Stimulated activated naive B cell treated with anti-CD40 and anti-IgM and Interleukin-4, amounts not matched to agents 10 μg/mL and 1 μg/mL and 100 μg/mL, for 72 hours (primary cell): Measurements from ENCODE around the gene FBXO41.

Source experiments
- ATAC-seq, 2 donors: fragments of 150-1000 bp; cut with Tn5 transposase; replicated peaks; 2 replicates each; pipeline ENCODE4 v1.10.0; 2021; ENCODE audit warnings: moderate library complexity in 1 of 2
- DNase-seq: peaks from one replicate; pipeline ENCODE4 v3.0.0; 2021
- H3K27ac Mint-ChIP-seq: one replicate; pipeline ENCODE4 v1.8.0; 2022; ENCODE audit warnings: mild to moderate bottlenecking, mixed read lengths
- H3K27me3 Mint-ChIP-seq, 2 donors: one replicate each; pipeline ENCODE4 v1.8.0; 2022; ENCODE audit warnings: mixed read lengths in 2 of 2
- H3K36me3 Mint-ChIP-seq, 2 donors: one replicate each; pipeline ENCODE4 v1.8.0; 2022; ENCODE audit warnings: mixed read lengths in 2 of 2, mild to moderate bottlenecking in 1 of 2
- H3K4me1 Mint-ChIP-seq, 2 donors: one replicate each; pipeline ENCODE4 v1.8.0; 2022; ENCODE audit warnings: mixed read lengths in 2 of 2, mild to moderate bottlenecking in 1 of 2
- H3K4me3 Mint-ChIP-seq, 2 donors: one replicate each; pipeline ENCODE4 v1.8.0; 2022; ENCODE audit warnings: mild to moderate bottlenecking in 2 of 2, mixed read lengths in 2 of 2, moderate library complexity in 1 of 2
- H3K9me3 Mint-ChIP-seq, 2 donors: one replicate each; pipeline ENCODE4 v1.8.0; 2022; ENCODE audit warnings: mixed read lengths in 2 of 2, mild to moderate bottlenecking in 1 of 2

The FBXO41 gene

GRCh38 chr2:73252238-73253027 is 31.8 kb downstream of the FBXO41 start:
- no peaks in the 10 kb centered on the region for H3K9me3 Mint-ChIP-seq
- peaks cover 2 to 12% of the 10 kb centered on the region in 2 donors for H3K4me1 Mint-ChIP-seq
- H3K27me3 Mint-ChIP-seq, result no peaks in the 10 kb centered on the region
- H3K4me3 Mint-ChIP-seq, result no peak overlapping the region
- ATAC-seq, result no peak
- no peak for DNase-seq
- peaks cover 25 to 65% of the 10 kb centered on the region in 2 donors for H3K36me3 Mint-ChIP-seq
- peak overlapping the region; percentile 20 for H3K27ac Mint-ChIP-seq

- H3K9me3 Mint-ChIP-seq, result no peaks in the 10 kb centered on the region
- no peak for DNase-seq
- peaks cover 32 to 71% of the 10 kb centered on the region in 2 donors for H3K36me3 Mint-ChIP-seq
- peak overlapping the region; percentile 17 for H3K27ac Mint-ChIP-seq
- H3K4me1 Mint-ChIP-seq, result peaks cover 1 to 12% of the 10 kb centered on the region in 2 donors
- no peak overlapping the region for H3K4me3 Mint-ChIP-seq
- no peak for ATAC-seq
- no peaks in the 10 kb centered on the region for H3K27me3 Mint-ChIP-seq
Observed at GRCh38 chr2:73250872-73251846, 33.1 kb downstream of the FBXO41 start.

GRCh38 chr2:73249636-73250035 is 34.6 kb downstream of the FBXO41 start:
- H3K4me3 Mint-ChIP-seq, result no peak overlapping the region
- peaks cover 0 to 6% of the 10 kb centered on the region in 2 donors for H3K4me1 Mint-ChIP-seq
- no peaks in the 10 kb centered on the region for H3K9me3 Mint-ChIP-seq
- no peak for ATAC-seq
- H3K27me3 Mint-ChIP-seq, result no peaks in the 10 kb centered on the region
- DNase-seq, result no peak
- peaks cover 34 to 71% of the 10 kb centered on the region in 2 donors for H3K36me3 Mint-ChIP-seq
- H3K27ac Mint-ChIP-seq, result peak overlapping the region; percentile 27

GRCh38 chr2:73246850-73247249 is 37.4 kb downstream of the FBXO41 start:
- no peaks in the 10 kb centered on the region for H3K27me3 Mint-ChIP-seq
- no peaks in the 10 kb centered on the region for H3K9me3 Mint-ChIP-seq
- ATAC-seq, result no peak
- H3K27ac Mint-ChIP-seq, result no peak overlapping the region
- DNase-seq, result no peak
- H3K4me3 Mint-ChIP-seq, result no peak overlapping the region
- H3K4me1 Mint-ChIP-seq, result peaks cover 1 to 6% of the 10 kb centered on the region in 2 donors
- H3K36me3 Mint-ChIP-seq, result peaks cover 33 to 57% of the 10 kb centered on the region in 2 donors

GRCh38 chr2:73244580-73244979 is 39.7 kb downstream of the FBXO41 start:
- no peaks in the 10 kb centered on the region for H3K27me3 Mint-ChIP-seq
- peaks cover 24 to 40% of the 10 kb centered on the region in 2 donors for H3K36me3 Mint-ChIP-seq
- peaks cover 1 to 4% of the 10 kb centered on the region in 2 donors for H3K4me1 Mint-ChIP-seq
- peak overlapping the region; percentile 5 for H3K27ac Mint-ChIP-seq
- no peaks in the 10 kb centered on the region for H3K9me3 Mint-ChIP-seq
- H3K4me3 Mint-ChIP-seq, result no peak overlapping the region
- ATAC-seq (no peak), DNase-seq (no peak)

GRCh38 chr2:73243884-73244570 is 40.3 kb downstream of the FBXO41 start:
- no peak overlapping the region for H3K4me3 Mint-ChIP-seq
- H3K27me3 Mint-ChIP-seq, result no peaks in the 10 kb centered on the region
- DNase-seq, result no peak
- peaks cover 0 to 1% of the 10 kb centered on the region in 2 donors for H3K4me1 Mint-ChIP-seq
- peaks cover 20 to 36% of the 10 kb centered on the region in 2 donors for H3K36me3 Mint-ChIP-seq
- H3K9me3 Mint-ChIP-seq, result no peaks in the 10 kb centered on the region
- H3K27ac Mint-ChIP-seq, result peak overlapping the region; percentile 5
- no peak for ATAC-seq

GRCh38 chr2:73239776-73240175 is 44.5 kb downstream of the FBXO41 start:
- no peak for ATAC-seq
- Mint-ChIP-seq H3K27me3 (no peaks in the 10 kb centered on the region), H3K36me3 (peaks cover 18 to 28% of the 10 kb centered on the region in 2 donors), H3K9me3 (no peaks in the 10 kb centered on the region), H3K27ac (no peak overlapping the region), H3K4me3 (no peak overlapping the region), H3K4me1 (peaks cover 24 to 36% of the 10 kb centered on the region in 2 donors)
- no peak for DNase-seq

GRCh38 chr2:73238976-73239375 is 45.3 kb downstream of the FBXO41 start:
- H3K36me3 Mint-ChIP-seq, result peaks cover 16 to 24% of the 10 kb centered on the region in 2 donors
- no peaks in the 10 kb centered on the region for H3K27me3 Mint-ChIP-seq
- no peak for ATAC-seq
- no peak overlapping the region for H3K27ac Mint-ChIP-seq
- H3K4me3 Mint-ChIP-seq, result no peak overlapping the region
- no peak for DNase-seq
- H3K9me3 Mint-ChIP-seq, result no peaks in the 10 kb centered on the region
- H3K4me1 Mint-ChIP-seq, result peaks cover 23 to 39% of the 10 kb centered on the region in 2 donors

- Mint-ChIP-seq H3K4me3 (no peak overlapping the region), H3K9me3 (no peaks in the 10 kb centered on the region), H3K4me1 (peaks cover 23 to 39% of the 10 kb centered on the region in 2 donors), H3K27ac (no peak overlapping the region), H3K36me3 (peaks cover 15 to 23% of the 10 kb centered on the region in 2 donors), H3K27me3 (no peaks in the 10 kb centered on the region)
- no peak for DNase-seq
- no peak for ATAC-seq
Observed at GRCh38 chr2:73238149-73238548, 46.1 kb downstream of the FBXO41 start.

- peak overlapping the region; percentile 7 for H3K27ac Mint-ChIP-seq
- peak overlapping the region; percentile 0 to 3 for H3K4me3 Mint-ChIP-seq
- DNase-seq, result no peak
- no peaks in the 10 kb centered on the region for H3K27me3 Mint-ChIP-seq
- H3K4me1 Mint-ChIP-seq, result peaks cover 26 to 45% of the 10 kb centered on the region in 2 donors
- H3K9me3 Mint-ChIP-seq, result no peaks in the 10 kb centered on the region
- H3K36me3 Mint-ChIP-seq, result peaks cover 15 to 23% of the 10 kb centered on the region in 2 donors
- ATAC-seq, result no peak
Observed at GRCh38 chr2:73237168-73237567, 47.1 kb downstream of the FBXO41 start.

GRCh38 chr2:73235315-73236028 is 48.8 kb downstream of the FBXO41 start:
- peak overlapping the region; percentile 98 for H3K27ac Mint-ChIP-seq

GRCh38 chr2:73233932-73234832 is 50.1 kb downstream of the FBXO41 start, which contains the start of gene CCT7:
CCT7 (plus strand) TSS chr2:73234308; CDS start chr2:73234379, 71 bp downstream.
- Mint-ChIP-seq H3K36me3 (peaks cover 17 to 29% of the 10 kb centered on the region in 2 donors), H3K27me3 (no peaks in the 10 kb centered on the region), H3K4me3 (peak within 1 kb of the TSS; percentile 94 to 95), H3K9me3 (no peaks in the 10 kb centered on the region), H3K4me1 (peaks cover 26 to 45% of the 10 kb centered on the region in 2 donors), H3K27ac (peak within 1 kb of the TSS; percentile 98)
- peak; percentile 86 for DNase-seq
- peak; percentile 76 to 78 for ATAC-seq

More at GRCh38 chr2:73235315-73236028, 48.8 kb downstream of the FBXO41 start:
- peaks cover 15 to 23% of the 10 kb centered on the region in 2 donors for H3K36me3 Mint-ChIP-seq
- ATAC-seq (no peak), DNase-seq (no peak)
- no peaks in the 10 kb centered on the region for H3K27me3 Mint-ChIP-seq
- peak overlapping the region; percentile 94 to 95 for H3K4me3 Mint-ChIP-seq
- H3K9me3 Mint-ChIP-seq, result no peaks in the 10 kb centered on the region
- peaks cover 26 to 45% of the 10 kb centered on the region in 2 donors for H3K4me1 Mint-ChIP-seq
